Loucy (cell line): ENCODE results near the gene SYNJ1.

Experiments used
- H2AFZ ChIP-seq: fragments of 200-600 bp; sonication (generic); 2 replicates; pipeline ENCODE4 v1.6.0; 2016; ENCODE audit warnings: antibody characterized with exemption, mild to moderate bottlenecking, low read length, moderate library complexity
- H3F3A ChIP-seq: fragments of 200-600 bp; 2 replicates; pipeline ENCODE4 v1.6.0; 2016; ENCODE audit warnings: antibody characterized with exemption, low read depth, mild to moderate bottlenecking
- H3K27me3 ChIP-seq: fragments of 200-600 bp; sonication (generic); 2 replicates; pipeline ENCODE4 v1.6.1; 2014; ENCODE audit warnings: low read length, mild to moderate bottlenecking; ENCODE audit not compliant: insufficient read depth, poor library complexity, severe bottlenecking
- H3K36me3 ChIP-seq: fragments of 200-600 bp; sonication (generic); 2 replicates; pipeline ENCODE4 v1.6.1; 2016; ENCODE audit warnings: low read length; ENCODE audit not compliant: insufficient read depth
- H3K4me1 ChIP-seq: fragments of 200-600 bp; sonication (generic); 2 replicates; pipeline ENCODE4 v1.5.1; 2014; ENCODE audit warnings: low read length, mild to moderate bottlenecking; ENCODE audit not compliant: insufficient read depth, poor library complexity, severe bottlenecking
- H3K4me2 ChIP-seq: fragments of 200-600 bp; sonication (generic); 2 replicates; pipeline ENCODE4 v1.6.0; 2014; ENCODE audit warnings: antibody characterized with exemption, low read length, low read depth, mild to moderate bottlenecking; ENCODE audit not compliant: poor library complexity, severe bottlenecking
- H3K4me3 ChIP-seq: fragments of 200-600 bp; sonication (generic); 2 replicates; pipeline ENCODE4 v1.5.1; 2014; ENCODE audit warnings: low read length, mild to moderate bottlenecking, mixed read lengths; ENCODE audit not compliant: poor library complexity, severe bottlenecking
- H3K79me2 ChIP-seq: fragments of 200-600 bp; sonication (generic); 2 replicates; pipeline ENCODE4 v1.6.1; 2014; ENCODE audit warnings: low read length; ENCODE audit not compliant: insufficient read depth
- H3K9ac ChIP-seq: fragments of 200-600 bp; sonication (generic); 2 replicates; pipeline ENCODE4 v1.6.0; 2014; ENCODE audit warnings: mild to moderate bottlenecking, low read depth, low read length, moderate library complexity; ENCODE audit not compliant: poor library complexity, severe bottlenecking
- H3K9me2 ChIP-seq: fragments of 200-600 bp; sonication (generic); replicated peaks from 2 replicates; pipeline ENCODE4 v1.6.1; 2016; ENCODE audit warnings: low read depth, low read length, mixed read lengths
- H3K9me3 ChIP-seq: fragments of 200-600 bp; sonication (generic); 2 replicates; pipeline ENCODE4 v1.6.1; 2014; ENCODE audit warnings: mild to moderate bottlenecking, antibody characterized with exemption, low read length, low read depth; ENCODE audit not compliant: insufficient read depth
- H4K20me1 ChIP-seq: fragments of 200-600 bp; sonication (generic); 2 replicates; pipeline ENCODE4 v1.6.0; 2014; ENCODE audit warnings: antibody characterized with exemption, low read length, mild to moderate bottlenecking; ENCODE audit not compliant: insufficient read depth, poor library complexity, severe bottlenecking
- EZH2phosphoT487 ChIP-seq: fragments of 200-600 bp; IDR thresholded peaks from 2 replicates; pipeline ENCODE4 v1.6.1; 2018; ENCODE audit warnings: antibody characterized with exemption, mild to moderate bottlenecking, moderate library complexity, borderline replicate concordance
- TF ChIP-seq, protein P1 (sequence below): fragments of 200-600 bp; sonication (generic); conservative IDR thresholded peaks from 2 replicates; pipeline ENCODE4 v1.5.1; 2014; ENCODE audit warnings: mild to moderate bottlenecking, antibody characterized with exemption, low read length

SYNJ1 gene

DNA sequence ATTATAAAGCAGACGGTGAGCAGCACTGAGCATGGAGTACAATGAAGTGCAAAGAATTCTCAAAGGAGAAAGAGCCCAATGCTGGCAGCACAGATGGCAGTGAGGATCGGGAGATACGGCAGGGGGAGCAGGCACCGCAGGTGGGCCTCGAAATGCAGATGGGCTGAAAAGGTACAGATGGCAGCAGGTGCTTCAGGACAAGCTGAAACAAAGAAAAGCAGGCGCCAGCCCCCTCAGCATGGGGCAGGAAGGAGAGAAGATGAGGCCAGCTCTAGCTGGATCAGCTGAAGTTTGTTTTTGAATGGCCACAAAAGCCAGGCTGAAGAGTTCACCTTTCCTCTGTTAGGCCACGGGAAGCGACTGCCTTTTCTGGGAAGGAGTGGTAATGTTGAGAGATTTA is 123.3 kb downstream of the SYNJ1 start:
- Histone ChIP-seq H3K4me2 (no peak overlapping the region), H3K9me3 (no peaks in the 10 kb centered on the region), H3K4me1 (no peaks in the 10 kb centered on the region), H3K4me3 (no peak overlapping the region), H3K36me3 (peaks cover 40% of the 10 kb centered on the region; the same call in 1 of the 2 replicates), H3K27me3 (no peaks in the 10 kb centered on the region), H3K9me2 (no peaks in the 10 kb centered on the region), H3F3A (no peaks in the 10 kb centered on the region; the same call in 1 of the 2 replicates), H4K20me1 (no peaks in the 10 kb centered on the region), H3K79me2 (no peaks in the 10 kb centered on the region; the same call in 1 of the 2 replicates), H2AFZ (no peak overlapping the region), H3K9ac (no peak overlapping the region)
- TF ChIP-seq, protein P1, sequence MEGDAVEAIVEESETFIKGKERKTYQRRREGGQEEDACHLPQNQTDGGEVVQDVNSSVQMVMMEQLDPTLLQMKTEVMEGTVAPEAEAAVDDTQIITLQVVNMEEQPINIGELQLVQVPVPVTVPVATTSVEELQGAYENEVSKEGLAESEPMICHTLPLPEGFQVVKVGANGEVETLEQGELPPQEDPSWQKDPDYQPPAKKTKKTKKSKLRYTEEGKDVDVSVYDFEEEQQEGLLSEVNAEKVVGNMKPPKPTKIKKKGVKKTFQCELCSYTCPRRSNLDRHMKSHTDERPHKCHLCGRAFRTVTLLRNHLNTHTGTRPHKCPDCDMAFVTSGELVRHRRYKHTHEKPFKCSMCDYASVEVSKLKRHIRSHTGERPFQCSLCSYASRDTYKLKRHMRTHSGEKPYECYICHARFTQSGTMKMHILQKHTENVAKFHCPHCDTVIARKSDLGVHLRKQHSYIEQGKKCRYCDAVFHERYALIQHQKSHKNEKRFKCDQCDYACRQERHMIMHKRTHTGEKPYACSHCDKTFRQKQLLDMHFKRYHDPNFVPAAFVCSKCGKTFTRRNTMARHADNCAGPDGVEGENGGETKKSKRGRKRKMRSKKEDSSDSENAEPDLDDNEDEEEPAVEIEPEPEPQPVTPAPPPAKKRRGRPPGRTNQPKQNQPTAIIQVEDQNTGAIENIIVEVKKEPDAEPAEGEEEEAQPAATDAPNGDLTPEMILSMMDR = no peak
- no peak for TF ChIP-seq EZH2phosphoT487

DNA sequence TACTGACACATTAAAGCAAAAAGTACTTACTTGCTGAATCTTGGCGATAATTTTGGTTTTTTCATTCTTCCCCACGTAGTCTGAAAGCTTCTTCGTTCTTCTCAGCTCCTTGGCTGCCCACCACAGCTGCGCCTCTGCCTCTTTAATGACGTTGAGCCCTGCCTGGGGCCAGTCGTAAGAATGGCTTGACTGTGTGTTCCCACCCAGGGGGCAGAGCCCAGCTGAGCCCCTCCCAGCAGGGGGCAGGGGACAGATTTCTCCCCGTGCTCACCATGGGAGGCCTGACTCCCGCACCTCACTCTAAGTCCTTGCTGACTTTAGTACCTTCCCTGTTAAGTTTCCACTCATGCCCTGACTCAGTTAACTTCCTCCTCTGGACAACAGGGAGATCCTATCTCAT is 124.7 kb downstream of the SYNJ1 start:
- H3K9me2 ChIP-seq = no peaks in the 10 kb centered on the region
- no peak overlapping the region for H2AFZ ChIP-seq
- no peaks in the 10 kb centered on the region for H3K27me3 ChIP-seq
- TF ChIP-seq, protein P1 = no peak
- no peak for TF ChIP-seq EZH2phosphoT487
- no peaks in the 10 kb centered on the region; the same call in 1 of the 2 replicates for H3F3A ChIP-seq
- H3K4me1 ChIP-seq = no peaks in the 10 kb centered on the region
- no peaks in the 10 kb centered on the region for H3K9me3 ChIP-seq
- no peak overlapping the region for H3K9ac ChIP-seq
- H3K36me3 ChIP-seq = peaks cover 40% of the 10 kb centered on the region; the same call in 1 of the 2 replicates
- H4K20me1 ChIP-seq = no peaks in the 10 kb centered on the region
- no peaks in the 10 kb centered on the region for H3K79me2 ChIP-seq
- H3K4me3 ChIP-seq = no peak overlapping the region
- H3K4me2 ChIP-seq = no peak overlapping the region

DNA sequence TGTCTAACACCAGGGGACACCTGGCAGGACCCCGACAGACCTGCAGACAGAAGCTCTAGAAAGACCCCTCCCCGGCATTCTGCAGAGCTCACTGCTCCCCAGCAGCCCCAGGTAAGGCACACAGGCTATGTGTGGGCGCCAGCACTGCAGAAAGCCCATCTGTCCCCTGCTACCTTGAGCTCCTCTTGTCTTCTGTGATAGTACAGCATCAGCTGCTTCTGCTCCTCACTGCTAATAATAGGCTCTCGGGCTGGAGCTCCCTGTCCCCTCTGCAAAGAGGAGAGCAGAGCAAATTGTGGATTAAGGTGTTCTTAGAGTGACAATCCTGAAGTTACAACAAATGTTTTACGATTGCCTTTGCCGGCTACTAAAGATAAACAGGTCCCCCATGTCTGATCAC is 125.7 kb downstream of the SYNJ1 start:
- H3K9me3 ChIP-seq = no peaks in the 10 kb centered on the region
- no peaks in the 10 kb centered on the region; the same call in 1 of the 2 replicates for H3F3A ChIP-seq
- no peaks in the 10 kb centered on the region for H3K4me1 ChIP-seq
- H3K79me2 ChIP-seq = no peaks in the 10 kb centered on the region
- H3K4me3 ChIP-seq = no peak overlapping the region
- H3K9ac ChIP-seq = no peak overlapping the region
- no peaks in the 10 kb centered on the region for H3K27me3 ChIP-seq
- H3K36me3 ChIP-seq = peaks cover 36% of the 10 kb centered on the region; the same call in 1 of the 2 replicates
- TF ChIP-seq, protein P1 = no peak
- no peak for TF ChIP-seq EZH2phosphoT487
- H3K9me2 ChIP-seq = no peaks in the 10 kb centered on the region
- no peak overlapping the region for H3K4me2 ChIP-seq
- H2AFZ ChIP-seq = no peak overlapping the region
- H4K20me1 ChIP-seq = no peaks in the 10 kb centered on the region
